Measurements from ENCODE around the gene LY9. TPM values are rescaled to one million over a fixed set of nuclear protein-coding genes. Genes with fewer than 3 reads are reported as not detected.

LY9 gene
- polyA plus RNA-seq, 2 of the 4 experiments (the other 2 are of a cell fraction) = 0.05 to 0.19 TPM

DNA sequence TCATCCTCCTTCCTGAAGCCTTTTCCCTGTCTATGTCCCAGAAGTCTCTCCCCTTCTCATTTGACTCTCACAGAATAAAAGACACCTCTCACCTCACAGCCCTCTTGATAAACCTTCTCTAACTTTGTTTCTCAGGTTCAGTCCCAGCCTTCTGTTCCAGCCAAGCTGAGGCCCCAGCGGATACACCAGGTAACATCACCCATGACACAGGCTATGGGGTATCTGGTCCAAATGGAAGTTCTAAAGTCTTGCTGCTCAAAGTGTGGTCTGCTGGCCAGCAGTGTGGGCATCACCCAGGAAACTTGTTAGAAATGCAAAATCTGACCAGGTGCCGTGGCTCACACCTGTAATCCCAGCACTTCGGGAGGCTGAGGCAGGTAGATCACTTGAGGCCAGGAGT, 23.2 kb downstream of the LY9 start (continued):
- TF ChIP-seq KDM1A (IDR thresholded peaks at IDR 0.05; ENCODE audit: low read depth) = no peak
- no peak for TF ChIP-seq MAFK (IDR thresholded peaks at IDR 0.05; ENCODE audit: partially characterized antibody)

DNA sequence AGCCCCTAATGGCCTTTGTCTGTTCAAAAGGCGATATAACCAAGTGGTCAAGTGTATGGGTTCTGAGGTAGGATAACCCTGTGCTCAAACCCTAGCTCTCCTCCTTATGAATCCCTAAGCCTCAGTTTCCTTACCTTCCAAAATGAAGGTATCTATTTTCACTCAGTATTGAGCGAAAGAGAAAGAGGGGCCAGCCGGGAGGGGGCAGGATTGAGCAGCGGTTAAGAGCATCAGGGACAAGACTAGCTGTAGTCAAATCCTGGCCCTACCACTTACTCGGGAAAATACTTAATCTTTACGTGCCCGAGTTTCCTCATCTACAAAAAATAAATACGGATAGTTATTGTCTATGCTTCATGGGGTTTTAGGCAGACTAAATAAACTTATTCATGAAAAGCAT, 25.7 kb downstream of the LY9 start:
- no peaks in the 10 kb centered on the region for H3K9me3 ChIP-seq
- 89% methylated on average over 8 of the region's 8 CpGs for WGBS (ENCODE audit: missing lambda C conversion rate)
- POLR2A ChIA-PET = no interaction called here
- no peak overlapping the region for H3K4me2 ChIP-seq
- H3K4me3 ChIP-seq = no peak overlapping the region
- CTCF ChIA-PET = interaction anchor here (1.0 to 6.5 kb wide), 4 partner anchors 13 to 215 kb away, joined by 3 to 23 read pairs (median 3); no protein-coding TSS in a partner anchor
- no peak for FAIRE-seq
- ATAC-seq = no peak
- H3K27ac ChIP-seq = no peak overlapping the region
- peaks cover 16% of the 10 kb centered on the region for H3K4me1 ChIP-seq
- TF ChIP-seq RAD21 (conservative IDR thresholded peaks at IDR 0.05 in 1 of 2, IDR thresholded peaks at IDR 0.05 in 1 of 2) (no peak), PHF8 (IDR thresholded peaks at IDR 0.05; ENCODE audit: borderline replicate concordance, low read depth) (no peak), KDM5A (IDR thresholded peaks at IDR 0.05) (no peak), HDAC2 (IDR thresholded peaks at IDR 0.05) (no peak)
- TF ChIP-seq, protein P1, sequence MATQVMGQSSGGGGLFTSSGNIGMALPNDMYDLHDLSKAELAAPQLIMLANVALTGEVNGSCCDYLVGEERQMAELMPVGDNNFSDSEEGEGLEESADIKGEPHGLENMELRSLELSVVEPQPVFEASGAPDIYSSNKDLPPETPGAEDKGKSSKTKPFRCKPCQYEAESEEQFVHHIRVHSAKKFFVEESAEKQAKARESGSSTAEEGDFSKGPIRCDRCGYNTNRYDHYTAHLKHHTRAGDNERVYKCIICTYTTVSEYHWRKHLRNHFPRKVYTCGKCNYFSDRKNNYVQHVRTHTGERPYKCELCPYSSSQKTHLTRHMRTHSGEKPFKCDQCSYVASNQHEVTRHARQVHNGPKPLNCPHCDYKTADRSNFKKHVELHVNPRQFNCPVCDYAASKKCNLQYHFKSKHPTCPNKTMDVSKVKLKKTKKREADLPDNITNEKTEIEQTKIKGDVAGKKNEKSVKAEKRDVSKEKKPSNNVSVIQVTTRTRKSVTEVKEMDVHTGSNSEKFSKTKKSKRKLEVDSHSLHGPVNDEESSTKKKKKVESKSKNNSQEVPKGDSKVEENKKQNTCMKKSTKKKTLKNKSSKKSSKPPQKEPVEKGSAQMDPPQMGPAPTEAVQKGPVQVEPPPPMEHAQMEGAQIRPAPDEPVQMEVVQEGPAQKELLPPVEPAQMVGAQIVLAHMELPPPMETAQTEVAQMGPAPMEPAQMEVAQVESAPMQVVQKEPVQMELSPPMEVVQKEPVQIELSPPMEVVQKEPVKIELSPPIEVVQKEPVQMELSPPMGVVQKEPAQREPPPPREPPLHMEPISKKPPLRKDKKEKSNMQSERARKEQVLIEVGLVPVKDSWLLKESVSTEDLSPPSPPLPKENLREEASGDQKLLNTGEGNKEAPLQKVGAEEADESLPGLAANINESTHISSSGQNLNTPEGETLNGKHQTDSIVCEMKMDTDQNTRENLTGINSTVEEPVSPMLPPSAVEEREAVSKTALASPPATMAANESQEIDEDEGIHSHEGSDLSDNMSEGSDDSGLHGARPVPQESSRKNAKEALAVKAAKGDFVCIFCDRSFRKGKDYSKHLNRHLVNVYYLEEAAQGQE (IDR thresholded peaks at IDR 0.05) = no peak
- no peak for DNase-seq (ENCODE audit: low read depth in 1 of 2, low spot score in 1 of 2)

DNA sequence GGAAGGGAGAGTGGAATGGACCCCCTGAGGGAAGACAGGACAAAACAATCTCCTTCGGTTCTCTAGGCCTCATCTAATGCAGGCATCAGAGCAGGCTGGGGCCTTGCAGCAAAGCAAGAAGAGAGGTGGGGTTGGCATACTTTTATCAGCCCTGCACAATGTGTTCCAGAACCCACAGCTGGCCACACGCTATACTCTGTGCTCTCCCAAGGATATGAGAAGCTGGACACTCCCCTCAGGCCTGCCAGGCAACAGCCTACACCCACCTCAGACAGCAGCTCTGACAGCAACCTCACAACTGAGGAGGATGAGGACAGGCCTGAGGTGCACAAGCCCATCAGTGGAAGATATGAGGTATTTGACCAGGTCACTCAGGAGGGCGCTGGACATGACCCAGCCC, 27.3 kb downstream of the LY9 start:
- Histone ChIP-seq H3K4me2 (no peak overlapping the region), H3K27ac (no peak overlapping the region), H3K4me1 (peaks cover 30% of the 10 kb centered on the region), H3K4me3 (no peak overlapping the region), H3K9me3 (no peaks in the 10 kb centered on the region)
- TF ChIP-seq, protein P2, sequence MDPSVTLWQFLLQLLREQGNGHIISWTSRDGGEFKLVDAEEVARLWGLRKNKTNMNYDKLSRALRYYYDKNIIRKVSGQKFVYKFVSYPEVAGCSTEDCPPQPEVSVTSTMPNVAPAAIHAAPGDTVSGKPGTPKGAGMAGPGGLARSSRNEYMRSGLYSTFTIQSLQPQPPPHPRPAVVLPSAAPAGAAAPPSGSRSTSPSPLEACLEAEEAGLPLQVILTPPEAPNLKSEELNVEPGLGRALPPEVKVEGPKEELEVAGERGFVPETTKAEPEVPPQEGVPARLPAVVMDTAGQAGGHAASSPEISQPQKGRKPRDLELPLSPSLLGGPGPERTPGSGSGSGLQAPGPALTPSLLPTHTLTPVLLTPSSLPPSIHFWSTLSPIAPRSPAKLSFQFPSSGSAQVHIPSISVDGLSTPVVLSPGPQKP (IDR thresholded peaks at IDR 0.05; ENCODE audit: low read depth, low read length) = no peak
- ChIA-PET POLR2A (no interaction called here), CTCF (interaction anchor here (1.3 to 6.5 kb wide), 4 partner anchors 11 to 142 kb away, joined by 5 to 23 read pairs (median 6); no protein-coding TSS in a partner anchor)
- ATAC-seq (no peak), FAIRE-seq (no peak), DNase-seq (ENCODE audit: low read depth in 1 of 2, low spot score in 1 of 2) (no peak)
- WGBS (ENCODE audit: missing lambda C conversion rate) = 76% methylated on average over 3 of the region's 3 CpGs

DNA sequence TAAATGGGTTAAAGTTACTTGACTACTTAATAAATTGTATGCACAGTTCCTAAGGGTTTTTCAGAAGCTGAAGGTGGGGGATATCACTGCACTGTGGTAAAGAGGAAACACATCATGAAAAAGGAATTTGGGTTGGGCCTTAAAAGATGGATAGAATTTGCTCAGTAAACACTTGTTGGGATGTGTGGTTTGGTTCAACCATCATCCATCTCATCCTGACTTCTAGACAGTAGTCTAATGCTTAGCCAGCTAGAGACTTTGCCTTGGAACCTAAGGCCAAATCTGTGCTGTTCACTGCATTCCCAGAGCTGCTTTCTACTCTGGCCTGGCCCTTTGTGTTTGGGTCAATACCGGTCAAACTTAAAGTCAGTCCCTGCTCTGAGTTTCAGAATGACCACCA, 30.6 kb downstream of the LY9 start:
- ATAC-seq (peak; percentile 62 to 87), FAIRE-seq (no peak), DNase-seq (ENCODE audit: low read depth in 1 of 2, low spot score in 1 of 2) (peak; percentile 47 to 82)
- Histone ChIP-seq H3K4me2 (peak overlapping the region; percentile 50), H3K4me3 (no peak overlapping the region), H3K27ac (peak overlapping the region; percentile 64 to 81), H3K4me1 (peaks cover 25% of the 10 kb centered on the region), H3K9me3 (no peaks in the 10 kb centered on the region)
- TF ChIP-seq, protein P1 (IDR thresholded peaks at IDR 0.05) = no peak
- no peak for TF ChIP-seq ZC3H11A (IDR thresholded peaks at IDR 0.05)
- TF ChIP-seq, protein P3, sequence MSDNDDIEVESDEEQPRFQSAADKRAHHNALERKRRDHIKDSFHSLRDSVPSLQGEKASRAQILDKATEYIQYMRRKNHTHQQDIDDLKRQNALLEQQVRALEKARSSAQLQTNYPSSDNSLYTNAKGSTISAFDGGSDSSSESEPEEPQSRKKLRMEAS (IDR thresholded peaks at IDR 0.05) = peak; percentile 41
- no peak for TF ChIP-seq MAFK (IDR thresholded peaks at IDR 0.05; ENCODE audit: partially characterized antibody)
- no peak for TF ChIP-seq FOSL2 (IDR thresholded peaks at IDR 0.05)
- TF ChIP-seq FOSL2 (CRISPR knock-in tag; IDR thresholded peaks at IDR 0.05) = peak; percentile 58
- no peak for TF ChIP-seq RCOR1 (IDR thresholded peaks at IDR 0.05; ENCODE audit: low read depth, low read length)
- no peak for TF ChIP-seq JUNB (IDR thresholded peaks at IDR 0.05)
- no peak for TF ChIP-seq RARB (CRISPR knock-in tag; IDR thresholded peaks at IDR 0.05)
- no peak for TF ChIP-seq BHLHE40 (IDR thresholded peaks at IDR 0.05; ENCODE audit: low read depth, low read length)
- TF ChIP-seq ZFP36 (IDR thresholded peaks at IDR 0.05; ENCODE audit: borderline replicate concordance, partially characterized antibody) = no peak
- peak; percentile 26; the same call in 1 of the 2 replicates for TF ChIP-seq GATA3 (IDR thresholded peaks at IDR 0.05; ENCODE audit: borderline replicate concordance)
- 6% methylated on average over 1 of the region's 1 CpG for WGBS (ENCODE audit: missing lambda C conversion rate)
- ChIA-PET POLR2A (interaction anchor here (0.6 kb wide), 1 partner anchor 57 kb away, joined by 3 read pairs; no protein-coding TSS in a partner anchor), CTCF (interaction anchor here (0.6 to 6.5 kb wide), 9 partner anchors 8 to 164 kb away, joined by 3 to 23 read pairs (median 4); no protein-coding TSS in a partner anchor)
